ENCODE data around the gene CTXN1.

The CTXN1 gene

GRCh38 chr19:7877249-7877836 is 48.6 kb downstream of the CTXN1 start:
- DNase-seq (ENCODE audit: low read depth in 3 of 3), result no peak

- no peak for DNase-seq (ENCODE audit: low read depth in 3 of 3)
These were observed 51.0 kb downstream of the CTXN1 start for GRCh38 chr19:7874897-7875273.
